ENCODE results near the gene SLC30A3.

The SLC30A3 gene

GRCh38 chr2:27205206-27205605, 57.6 kb downstream of the SLC30A3 start:
- DNase-seq (ENCODE audit: low read depth, low spot score) = no peak

GRCh38 chr2:27204566-27204965, 58.3 kb downstream of the SLC30A3 start:
- DNase-seq (ENCODE audit: low read depth, low spot score) = no peak

GRCh38 chr2:27203741-27204140, 59.1 kb downstream of the SLC30A3 start:
- DNase-seq (ENCODE audit: low read depth, low spot score) = no peak
